ENCODE data around the gene GCDH. TPM values are rescaled to one million over a fixed set of nuclear protein-coding genes. Genes with fewer than 3 reads are reported as not detected.

The GCDH gene
- total RNA-seq, 1 experiment from 2014 or later = 53.2 TPM

DNA sequence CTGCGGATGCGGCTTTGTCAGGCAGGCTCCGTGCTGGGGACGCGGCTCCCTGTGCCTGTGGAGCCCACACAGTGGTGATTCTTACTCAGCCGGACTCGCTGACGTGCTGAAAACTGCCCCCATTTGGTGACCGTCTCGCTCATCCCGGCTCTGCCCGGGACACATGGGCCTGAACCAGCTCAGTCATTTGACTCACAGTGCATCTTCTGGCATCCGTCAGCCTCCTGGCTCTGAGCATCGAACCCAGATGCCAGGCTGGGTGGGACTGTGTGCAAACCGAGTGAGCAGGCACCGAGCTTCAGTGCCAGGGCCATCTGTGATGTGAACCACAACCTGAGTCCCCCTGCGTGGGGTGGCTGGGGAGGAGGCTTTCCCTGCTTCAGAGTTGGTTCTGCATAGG, 5.5 kb downstream of the GCDH start:
- no CpG with 5 or more reads among the region's 17 CpGs for WGBS (ENCODE audit: extremely low coverage, insufficient read length, low lambda C conversion rate)
- H3K79me1 ChIP-seq (ENCODE audit: insufficient read depth, low read depth, low read length, poor library complexity, severe bottlenecking) = no peaks in the 10 kb centered on the region
- no peak overlapping the region for H3K56ac ChIP-seq (ENCODE audit: insufficient read length, low read depth, low read length)
- H3K9me3 Mint-ChIP-seq = no peaks in the 10 kb centered on the region; a peak in 1 of 5 replicates
- H3K79me2 ChIP-seq (ENCODE audit: insufficient read depth, low read length) = no peaks in the 10 kb centered on the region; the same call in 1 of the 2 replicates
- H3K23ac ChIP-seq (ENCODE audit: insufficient read length, low read depth, low read length) = no peak overlapping the region
- H2AFZ ChIP-seq (ENCODE audit: low read length) = no peak overlapping the region
- no peaks in the 10 kb centered on the region for H3K27me3 Mint-ChIP-seq (ENCODE audit: low read depth)
- no peak overlapping the region for H3K14ac ChIP-seq (ENCODE audit: insufficient read depth, low read length)
- H3K18ac ChIP-seq (ENCODE audit: insufficient read length, low read depth, low read length) = no peak overlapping the region
- no peak overlapping the region for H2AK5ac ChIP-seq (ENCODE audit: insufficient read length, low read length)
- peaks cover 4% of the 10 kb centered on the region for H3K23me2 ChIP-seq (ENCODE audit: insufficient read length, low read depth, low read length, poor library complexity, severe bottlenecking)
- no peak overlapping the region for H4K8ac ChIP-seq (replicated peaks; ENCODE audit: insufficient read length, low read depth, low read length)
- DNase-seq = no peak
- H3K4me1 ChIP-seq (ENCODE audit: insufficient read depth, low read length) = no peaks in the 10 kb centered on the region
- peaks cover 35 to 60% (median 53%) of the 10 kb centered on the region in 3 experiments; a peak in 6 of 7 replicates for H3K36me3 Mint-ChIP-seq (ENCODE audit: insufficient read depth in 1 of 3, low read depth in 3 of 3)
- no peak overlapping the region for H3K27ac Mint-ChIP-seq
- peaks cover 2 to 8% of the 10 kb centered on the region in 2 experiments; a peak in 1 of 4 replicates for H3K4me1 Mint-ChIP-seq
- H2BK15ac ChIP-seq (ENCODE audit: low read depth, low read length) = no peak overlapping the region
- no peak overlapping the region for H3K4me2 ChIP-seq (ENCODE audit: insufficient read depth, insufficient read length, low read length)
- no peak overlapping the region for H2BK20ac ChIP-seq (ENCODE audit: low read depth, low read length, poor library complexity, severe bottlenecking)
- H3K9ac ChIP-seq (ENCODE audit: extremely low read depth, insufficient read length, low read length) = no peak overlapping the region
- H3K27me3 ChIP-seq (ENCODE audit: insufficient read depth, low read length) = no peaks in the 10 kb centered on the region
- no peak overlapping the region for H2BK120ac ChIP-seq (ENCODE audit: low read depth, low read length, poor library complexity, severe bottlenecking)
- H3K4ac ChIP-seq (ENCODE audit: low read depth, low read length) = no peak overlapping the region
- H4K5ac ChIP-seq (ENCODE audit: insufficient read length, low read depth, low read length) = no peak overlapping the region
- no peaks in the 10 kb centered on the region for H3K9me3 ChIP-seq (ENCODE audit: control insufficient read depth, low read depth, low read length)
- TF ChIP-seq, protein P1, sequence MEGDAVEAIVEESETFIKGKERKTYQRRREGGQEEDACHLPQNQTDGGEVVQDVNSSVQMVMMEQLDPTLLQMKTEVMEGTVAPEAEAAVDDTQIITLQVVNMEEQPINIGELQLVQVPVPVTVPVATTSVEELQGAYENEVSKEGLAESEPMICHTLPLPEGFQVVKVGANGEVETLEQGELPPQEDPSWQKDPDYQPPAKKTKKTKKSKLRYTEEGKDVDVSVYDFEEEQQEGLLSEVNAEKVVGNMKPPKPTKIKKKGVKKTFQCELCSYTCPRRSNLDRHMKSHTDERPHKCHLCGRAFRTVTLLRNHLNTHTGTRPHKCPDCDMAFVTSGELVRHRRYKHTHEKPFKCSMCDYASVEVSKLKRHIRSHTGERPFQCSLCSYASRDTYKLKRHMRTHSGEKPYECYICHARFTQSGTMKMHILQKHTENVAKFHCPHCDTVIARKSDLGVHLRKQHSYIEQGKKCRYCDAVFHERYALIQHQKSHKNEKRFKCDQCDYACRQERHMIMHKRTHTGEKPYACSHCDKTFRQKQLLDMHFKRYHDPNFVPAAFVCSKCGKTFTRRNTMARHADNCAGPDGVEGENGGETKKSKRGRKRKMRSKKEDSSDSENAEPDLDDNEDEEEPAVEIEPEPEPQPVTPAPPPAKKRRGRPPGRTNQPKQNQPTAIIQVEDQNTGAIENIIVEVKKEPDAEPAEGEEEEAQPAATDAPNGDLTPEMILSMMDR (conservative IDR thresholded peaks at IDR 0.05) = no peak
- no peaks in the 10 kb centered on the region for H4K20me1 ChIP-seq (ENCODE audit: control insufficient read depth, insufficient read depth, insufficient read length)
- H4K91ac ChIP-seq (ENCODE audit: insufficient read length, low read depth, low read length) = no peak overlapping the region
- H3T11ph ChIP-seq (ENCODE audit: low read length) = no peak overlapping the region
- no peak overlapping the region for H2BK12ac ChIP-seq (ENCODE audit: insufficient read length, low read depth, low read length)
- no peak overlapping the region for H3K4me3 Mint-ChIP-seq
- no peak overlapping the region for H3K27ac ChIP-seq (ENCODE audit: insufficient read length, low read depth, low read length)
- no peak overlapping the region for H2BK5ac ChIP-seq (ENCODE audit: insufficient read length, low read length)

All from H9 (cell line).